ENCODE measurements around the gene FUBP1.
"Not testable (repeated sequence)": the region's sequence is repeated elsewhere in the genome, so short reads cannot be mapped to it uniquely, and the experiment has no call there.

The FUBP1 gene, protein sequence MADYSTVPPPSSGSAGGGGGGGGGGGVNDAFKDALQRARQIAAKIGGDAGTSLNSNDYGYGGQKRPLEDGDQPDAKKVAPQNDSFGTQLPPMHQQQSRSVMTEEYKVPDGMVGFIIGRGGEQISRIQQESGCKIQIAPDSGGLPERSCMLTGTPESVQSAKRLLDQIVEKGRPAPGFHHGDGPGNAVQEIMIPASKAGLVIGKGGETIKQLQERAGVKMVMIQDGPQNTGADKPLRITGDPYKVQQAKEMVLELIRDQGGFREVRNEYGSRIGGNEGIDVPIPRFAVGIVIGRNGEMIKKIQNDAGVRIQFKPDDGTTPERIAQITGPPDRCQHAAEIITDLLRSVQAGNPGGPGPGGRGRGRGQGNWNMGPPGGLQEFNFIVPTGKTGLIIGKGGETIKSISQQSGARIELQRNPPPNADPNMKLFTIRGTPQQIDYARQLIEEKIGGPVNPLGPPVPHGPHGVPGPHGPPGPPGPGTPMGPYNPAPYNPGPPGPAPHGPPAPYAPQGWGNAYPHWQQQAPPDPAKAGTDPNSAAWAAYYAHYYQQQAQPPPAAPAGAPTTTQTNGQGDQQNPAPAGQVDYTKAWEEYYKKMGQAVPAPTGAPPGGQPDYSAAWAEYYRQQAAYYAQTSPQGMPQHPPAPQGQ

DNA sequence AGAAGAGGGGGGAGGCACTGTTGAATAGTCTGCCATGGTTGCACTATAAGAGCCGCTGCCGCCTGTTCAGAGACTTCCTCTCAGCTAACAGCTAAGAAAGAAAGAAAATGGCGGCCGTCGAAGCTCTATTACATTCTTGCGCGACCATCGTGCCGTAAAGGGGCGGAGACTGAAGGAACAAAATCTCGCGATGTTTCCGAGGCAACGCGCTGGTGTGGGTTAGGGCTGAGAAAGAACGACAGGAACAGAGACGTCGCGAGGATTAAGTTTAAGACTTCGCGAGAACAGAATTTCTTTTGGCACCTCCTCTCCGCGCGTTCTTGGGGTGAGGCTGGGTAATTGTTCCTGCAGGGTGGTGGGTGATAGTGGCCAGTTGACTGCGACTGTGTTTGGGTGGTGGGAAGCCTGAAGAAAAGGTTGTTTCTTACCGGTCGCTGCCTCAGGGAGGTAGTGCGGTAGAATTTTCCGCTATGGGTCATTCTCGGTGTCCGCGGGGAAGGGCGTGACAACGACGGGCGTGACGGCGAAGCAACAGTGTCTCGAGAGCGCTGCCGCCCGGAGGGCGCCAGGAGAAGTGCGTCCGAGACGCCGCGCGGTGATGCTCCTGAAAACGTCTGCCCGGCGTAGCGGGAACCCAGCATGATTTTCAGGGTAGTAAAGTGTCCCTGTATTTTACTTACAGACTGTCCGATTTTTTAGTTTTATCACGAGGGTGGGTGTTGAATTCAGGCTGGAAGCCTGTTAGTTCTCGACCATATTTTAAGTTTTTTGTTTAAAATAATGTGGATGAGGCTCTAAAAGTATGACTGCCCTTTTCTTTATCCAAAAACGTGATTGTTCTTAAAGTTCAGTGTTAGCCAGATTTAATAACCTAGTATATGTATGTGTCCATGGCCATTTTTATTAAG lies at the start of gene FUBP1:
FUBP1 (minus strand) TSS at position 104 of the 908 bp plus-strand sequence; CDS start at position 36, 68 bp downstream.
- peak; percentile 79 to 94 for DNase-seq (ENCODE audit: low read depth in 2 of 2)

DNA sequence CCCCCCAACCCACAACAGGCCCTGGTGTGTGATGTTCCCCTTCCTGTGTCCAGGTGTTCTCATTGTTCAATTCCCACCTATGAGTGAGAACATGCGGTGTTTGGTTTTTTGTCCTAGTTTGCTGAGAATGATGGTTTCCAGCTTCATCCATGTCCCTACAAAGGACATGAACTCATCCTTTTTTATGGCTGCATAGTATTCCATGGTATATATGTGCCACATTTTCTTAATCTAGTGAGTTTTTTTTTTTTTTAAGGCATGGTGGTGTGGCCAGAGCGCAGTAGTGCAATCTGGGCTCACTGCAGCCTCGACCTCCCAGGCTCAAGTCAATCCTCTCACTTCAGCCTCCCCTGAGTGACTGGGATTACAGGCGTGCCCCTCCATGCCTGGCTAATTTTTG lies 42.3 kb upstream of the FUBP1 start:
- not testable (repeated sequence) for DNase-seq (ENCODE audit: low read depth in 2 of 2)

DNA sequence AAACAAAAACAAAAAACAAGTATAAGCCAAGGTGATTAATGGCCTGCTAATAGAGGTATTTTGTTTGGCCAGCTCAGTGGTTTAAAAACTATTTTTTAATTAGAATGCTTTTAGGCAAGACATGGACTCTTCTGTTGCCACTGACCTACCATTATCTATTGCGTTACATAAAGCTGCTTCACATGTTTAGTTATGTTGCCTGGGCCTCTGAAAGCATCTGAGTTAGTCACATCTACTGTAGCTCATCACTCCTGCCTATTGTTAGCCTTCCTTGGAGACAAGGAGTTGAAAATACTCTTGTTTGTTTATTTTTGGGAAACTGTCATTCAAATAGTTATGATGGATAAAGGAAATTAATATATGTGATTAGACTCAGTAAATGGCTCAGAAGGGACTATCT lies 40.2 kb upstream of the FUBP1 start:
- DNase-seq (ENCODE audit: low read depth in 2 of 2) = no peak

DNA sequence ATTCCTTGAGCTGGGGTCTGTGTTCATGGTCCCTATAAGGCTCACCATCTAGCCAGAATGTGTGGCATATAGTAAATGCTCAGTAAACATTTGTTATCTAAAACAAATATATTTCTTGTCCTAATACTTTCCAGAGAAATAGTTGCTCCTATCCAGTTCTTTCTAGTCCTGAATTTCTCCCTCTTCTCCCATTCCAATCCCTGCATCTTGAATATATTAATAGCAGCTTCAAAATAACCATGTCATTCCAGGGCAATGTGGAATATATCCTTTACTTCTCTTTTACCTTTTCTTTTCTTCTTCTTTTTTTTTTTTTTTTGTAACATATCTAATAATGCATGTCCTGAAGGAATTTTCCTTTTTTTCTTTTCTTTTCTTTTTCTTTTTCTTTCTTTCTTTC lies 36.3 kb upstream of the FUBP1 start:
- no peak for DNase-seq (ENCODE audit: low read depth in 2 of 2)

DNA sequence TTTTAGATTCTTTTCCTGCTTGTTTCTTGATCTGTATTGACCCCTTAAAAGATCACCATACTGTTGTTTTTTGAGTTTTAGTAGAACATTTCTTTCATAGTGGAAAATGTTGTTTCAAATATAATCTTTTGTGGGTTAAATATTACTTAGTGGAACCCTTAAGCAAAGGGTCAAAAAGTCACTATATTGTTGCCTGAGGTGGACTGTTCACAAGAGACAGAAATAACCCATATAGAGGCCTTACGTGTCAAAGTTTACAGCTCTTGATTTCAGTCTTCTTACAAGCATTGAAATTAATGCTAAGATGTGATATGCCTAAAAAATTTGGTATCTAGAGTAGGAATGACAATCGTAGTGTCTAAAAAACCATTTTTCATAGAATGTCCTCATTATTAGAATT lies 32.2 kb upstream of the FUBP1 start:
- DNase-seq (ENCODE audit: low read depth in 2 of 2) = no peak

DNA sequence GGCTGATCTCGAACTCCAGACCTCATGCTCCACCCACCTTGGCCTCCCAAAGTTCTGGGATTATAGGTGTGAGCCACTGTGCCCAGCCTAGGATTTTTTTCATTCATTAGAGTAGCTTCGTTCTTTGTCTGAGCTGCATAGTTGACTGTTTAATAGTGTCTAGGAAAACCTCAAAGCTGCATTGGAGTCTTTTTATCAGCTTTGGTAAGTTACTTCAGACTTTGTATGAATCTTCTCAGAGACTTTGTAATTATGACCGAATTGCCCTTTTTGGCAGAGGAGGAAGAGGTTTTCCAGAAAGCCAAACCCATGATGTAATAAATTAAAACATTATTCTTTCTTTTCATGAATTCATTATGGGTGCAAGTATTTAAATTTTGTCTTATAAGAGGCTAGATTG lies 31.0 kb upstream of the FUBP1 start:
- DNase-seq (ENCODE audit: low read depth in 2 of 2) = no peak

DNA sequence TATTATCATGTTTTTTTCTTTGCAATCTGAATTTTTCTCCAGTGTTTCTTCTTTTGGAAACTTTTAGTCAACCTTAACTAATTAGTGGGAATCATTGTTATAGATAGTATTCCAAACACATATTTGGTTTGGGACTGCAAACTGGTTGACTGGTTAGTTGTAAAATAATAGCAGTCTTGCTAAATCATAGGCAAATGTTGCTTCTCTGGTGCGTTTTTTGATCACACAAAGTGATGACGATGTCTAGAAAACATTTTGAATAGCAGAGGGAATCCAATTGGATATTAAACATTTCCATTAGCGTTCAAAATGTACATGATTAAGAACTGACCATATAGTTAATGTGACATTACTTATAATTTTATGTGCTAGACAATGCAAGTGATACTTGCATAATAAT lies 30.4 kb upstream of the FUBP1 start:
- DNase-seq (ENCODE audit: low read depth in 2 of 2) = no peak

DNA sequence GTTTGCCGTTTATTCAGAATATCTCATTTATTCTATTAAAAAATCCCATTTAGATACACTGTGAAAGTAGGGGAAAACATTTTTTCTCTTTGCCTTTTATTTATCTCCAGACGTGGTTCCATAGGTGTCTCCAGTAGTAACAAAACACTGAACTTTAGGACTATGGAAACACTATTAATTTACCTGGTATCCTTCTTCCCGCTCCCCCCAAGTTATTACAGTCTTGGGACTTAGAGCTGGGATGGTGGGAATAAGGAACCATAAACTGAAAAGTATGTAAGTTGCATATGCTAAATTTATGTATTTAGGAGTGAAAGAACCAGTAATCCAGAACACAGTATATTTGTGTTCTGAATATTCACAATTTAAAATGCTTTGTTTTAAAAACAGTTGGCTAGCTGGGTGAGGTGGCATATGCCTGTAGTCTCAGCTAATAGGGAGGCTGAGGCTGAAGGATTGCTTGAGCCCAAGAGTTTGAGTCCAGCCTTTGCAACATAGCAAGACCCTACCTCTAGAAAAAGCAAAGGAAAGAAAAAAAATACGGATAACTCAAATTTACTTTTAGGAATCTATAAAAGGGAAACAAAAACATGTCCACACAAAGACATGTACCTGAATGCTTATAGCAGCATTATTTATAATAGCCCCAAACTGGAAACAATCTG lies 28.9 kb upstream of the FUBP1 start:
- no peak for DNase-seq (ENCODE audit: low read depth in 2 of 2)

DNA sequence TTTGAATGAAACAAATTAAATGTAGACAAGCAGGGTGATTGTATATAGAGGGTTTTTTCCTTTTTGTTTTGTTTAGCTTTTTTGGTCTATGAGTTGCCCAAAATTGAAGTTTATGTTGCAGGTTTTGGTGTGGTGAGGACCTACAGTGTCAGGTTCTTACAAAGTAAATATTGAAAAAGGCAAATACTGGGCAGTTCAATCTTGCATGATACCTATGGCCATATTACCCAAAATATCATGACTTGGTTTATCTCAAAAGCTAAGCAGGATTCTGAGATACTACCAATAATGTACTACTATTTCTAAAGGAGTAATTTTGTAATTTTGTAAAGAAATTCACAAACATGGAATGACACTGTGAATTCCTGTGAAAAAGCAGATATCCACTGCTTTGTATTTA lies 27.6 kb upstream of the FUBP1 start:
- DNase-seq (ENCODE audit: low read depth in 2 of 2) = no peak

DNA sequence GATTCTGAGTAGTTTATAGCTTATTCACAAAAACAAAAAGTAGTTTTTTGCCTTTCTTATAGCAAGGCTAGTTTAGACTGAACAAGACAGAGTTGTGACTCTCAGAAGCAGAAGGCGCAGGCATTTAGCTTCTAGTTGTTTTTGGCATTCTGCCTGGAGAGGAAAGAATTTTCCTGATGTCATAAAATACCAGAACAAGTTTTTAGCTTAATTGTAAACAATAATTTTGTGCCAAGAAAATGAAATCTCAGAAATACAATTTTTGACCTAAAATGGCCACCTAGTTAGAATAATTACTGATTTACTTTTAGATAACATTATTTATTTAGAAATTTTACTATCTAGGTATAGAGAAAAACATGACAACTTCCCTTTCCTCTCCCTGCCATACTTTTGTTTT lies 26.9 kb upstream of the FUBP1 start:
- DNase-seq (ENCODE audit: low read depth in 2 of 2) = no peak

DNA sequence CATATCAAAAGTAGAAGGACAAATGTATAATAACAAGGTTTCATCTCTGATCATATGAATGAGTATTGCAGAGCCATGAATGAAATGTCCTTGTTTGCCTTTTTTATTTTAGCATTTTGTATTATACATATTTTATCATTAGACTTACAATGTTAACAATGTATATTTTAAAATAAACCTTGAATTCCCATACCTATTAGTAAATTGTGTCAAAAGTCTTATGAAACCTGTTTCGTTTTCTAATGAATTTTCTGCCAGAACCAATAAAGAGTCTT lies 26.5 kb upstream of the FUBP1 start:
- DNase-seq (ENCODE audit: low read depth in 2 of 2) = no peak

DNA sequence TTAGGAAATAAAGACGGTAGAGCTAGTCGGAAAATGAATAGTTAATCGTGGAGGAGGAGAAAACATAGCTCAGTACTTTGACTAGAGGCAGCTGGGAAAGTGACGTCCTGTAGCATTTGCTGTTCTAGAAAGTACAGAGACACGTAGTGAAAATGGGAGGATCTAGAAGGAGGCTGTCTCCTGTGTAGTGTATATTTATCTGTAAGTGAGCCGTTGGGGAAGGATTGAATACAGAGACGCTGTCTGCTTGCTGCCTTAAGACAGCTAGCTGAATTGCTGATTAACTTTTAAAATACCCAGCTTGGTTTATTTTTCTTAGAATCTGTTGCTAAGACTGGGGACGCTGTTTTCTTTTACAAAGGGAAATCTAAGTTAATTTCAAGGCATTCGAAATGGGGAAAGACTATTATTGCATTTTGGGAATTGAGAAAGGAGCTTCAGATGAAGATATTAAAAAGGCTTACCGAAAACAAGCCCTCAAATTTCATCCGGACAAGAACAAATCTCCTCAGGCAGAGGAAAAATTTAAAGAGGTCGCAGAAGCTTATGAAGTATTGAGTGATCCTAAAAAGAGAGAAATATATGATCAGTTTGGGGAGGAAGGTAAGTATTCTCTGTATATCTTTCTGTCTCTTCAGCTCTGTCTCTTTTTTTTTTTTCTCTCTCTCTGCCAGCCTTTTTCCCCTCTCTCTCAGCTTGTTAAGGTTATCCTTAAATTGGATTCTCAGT lies 26.0 kb upstream of the FUBP1 start, which contains the start of gene DNAJB4:
DNAJB4 (plus strand) TSS at position 221 of the 729 bp plus-strand sequence; CDS start at position 393, 172 bp downstream.
- peak in 1 of 2 donors; percentile 47 for DNase-seq (ENCODE audit: low read depth in 2 of 2)

DNA sequence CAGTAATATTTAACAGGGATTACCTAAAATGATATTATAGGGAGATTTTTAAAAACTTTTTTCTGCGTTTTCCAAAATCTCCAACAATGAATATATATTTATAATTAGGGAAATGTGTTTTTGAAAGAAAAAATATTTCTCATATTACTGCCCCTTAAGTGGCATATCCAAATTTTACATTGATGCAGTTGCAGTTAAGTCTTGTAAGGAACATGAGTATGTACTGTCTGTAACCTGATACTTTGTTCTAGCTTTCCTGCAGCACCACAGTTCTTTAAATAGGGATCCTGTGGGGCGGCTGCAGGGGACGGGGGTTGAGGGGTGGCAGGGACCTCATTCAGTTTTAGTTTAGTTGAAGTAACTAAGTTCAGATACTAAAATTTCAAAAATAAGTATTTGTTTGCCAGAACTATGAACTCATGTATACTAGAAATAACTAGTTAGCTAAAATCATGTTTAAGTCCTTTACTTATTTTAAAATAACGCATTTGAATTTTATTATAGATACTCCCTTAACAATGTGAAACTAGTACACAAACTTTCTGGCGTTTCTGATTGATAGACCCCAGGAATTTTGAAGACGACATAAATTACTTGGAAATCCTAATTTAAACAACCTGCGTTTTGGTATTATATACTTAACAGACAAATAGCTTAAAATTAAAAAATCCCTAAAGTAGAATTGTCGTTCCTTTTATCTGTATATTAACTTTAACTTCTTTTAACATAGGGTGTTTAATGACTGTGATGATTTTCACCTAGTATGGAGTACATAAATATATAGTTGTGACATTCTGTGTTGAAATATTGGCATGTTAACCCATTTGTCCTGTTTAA lies 25.2 kb upstream of the FUBP1 start:
- peak in 1 of 2 donors; percentile 13 for DNase-seq (ENCODE audit: low read depth in 2 of 2)

DNA sequence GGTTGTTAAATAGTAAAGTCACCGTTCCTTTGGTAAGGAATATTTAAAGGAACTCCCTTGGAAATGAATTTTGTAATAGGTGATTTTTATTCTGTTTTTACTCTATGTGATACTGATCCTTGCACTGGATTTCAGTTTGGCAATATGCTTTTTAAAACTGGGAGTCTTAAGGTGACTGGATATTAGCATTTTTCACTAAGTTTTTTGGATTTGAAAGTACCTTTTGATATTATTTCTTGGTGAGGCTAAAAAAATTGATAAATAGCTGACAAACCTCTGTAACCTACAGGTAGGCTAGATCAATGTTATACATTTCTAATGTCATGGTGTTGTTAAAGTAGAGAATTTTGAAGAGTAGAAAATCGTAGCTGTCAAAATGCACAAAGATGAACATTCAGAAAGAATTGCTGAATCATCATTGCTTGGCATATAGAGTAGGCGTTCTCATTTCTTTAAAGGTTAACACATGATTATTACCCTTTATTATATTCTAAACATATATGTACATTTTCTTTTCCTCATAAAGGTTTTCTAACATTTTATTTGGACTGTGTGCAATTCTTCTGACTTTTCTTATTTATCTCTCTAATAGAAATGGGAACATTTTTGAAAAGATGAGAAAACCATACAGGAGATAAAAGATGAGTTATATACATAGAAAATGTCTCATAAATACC lies 24.3 kb upstream of the FUBP1 start:
- DNase-seq (ENCODE audit: low read depth in 2 of 2) = no peak

DNA sequence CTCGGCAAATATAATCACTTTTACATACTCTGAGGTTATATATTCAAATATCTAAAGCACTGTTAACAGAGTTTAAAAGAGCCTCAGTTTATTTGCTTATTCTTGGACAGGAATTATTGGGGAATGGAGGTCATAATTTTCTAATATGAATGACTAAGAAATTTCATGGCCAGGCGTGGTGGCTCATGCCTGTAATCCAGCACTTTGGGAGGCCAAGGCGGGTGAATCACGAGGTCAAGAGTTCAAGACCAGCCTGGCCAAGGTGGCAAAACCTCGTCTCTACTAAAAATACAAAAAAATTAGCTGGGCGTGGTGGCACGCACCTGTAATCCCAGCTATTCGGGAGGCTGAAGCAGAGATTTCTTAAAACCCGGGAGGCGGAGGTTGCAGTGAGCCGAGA lies 21.7 kb upstream of the FUBP1 start:
- not testable (repeated sequence) for DNase-seq (ENCODE audit: low read depth in 2 of 2)

DNA sequence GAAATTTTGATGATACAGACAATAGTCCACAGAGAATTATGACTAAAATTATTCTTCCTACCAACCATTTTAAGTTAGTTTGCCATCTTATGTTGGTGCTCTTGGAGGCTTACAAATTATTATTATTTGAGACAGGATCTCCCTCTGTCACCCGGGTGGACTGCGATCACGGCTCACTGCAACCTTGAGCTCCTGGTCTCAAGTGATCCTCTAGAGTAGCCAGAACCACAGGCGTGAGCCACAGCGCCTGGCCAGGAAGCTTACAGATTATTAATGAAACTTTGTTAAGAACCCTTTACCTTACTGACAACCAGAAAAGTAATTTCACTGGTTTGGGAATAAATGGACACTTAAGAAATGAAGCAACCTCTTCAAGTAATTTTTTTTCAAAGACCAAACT lies 17.9 kb upstream of the FUBP1 start:
- no peak for DNase-seq (ENCODE audit: low read depth in 2 of 2)

DNA sequence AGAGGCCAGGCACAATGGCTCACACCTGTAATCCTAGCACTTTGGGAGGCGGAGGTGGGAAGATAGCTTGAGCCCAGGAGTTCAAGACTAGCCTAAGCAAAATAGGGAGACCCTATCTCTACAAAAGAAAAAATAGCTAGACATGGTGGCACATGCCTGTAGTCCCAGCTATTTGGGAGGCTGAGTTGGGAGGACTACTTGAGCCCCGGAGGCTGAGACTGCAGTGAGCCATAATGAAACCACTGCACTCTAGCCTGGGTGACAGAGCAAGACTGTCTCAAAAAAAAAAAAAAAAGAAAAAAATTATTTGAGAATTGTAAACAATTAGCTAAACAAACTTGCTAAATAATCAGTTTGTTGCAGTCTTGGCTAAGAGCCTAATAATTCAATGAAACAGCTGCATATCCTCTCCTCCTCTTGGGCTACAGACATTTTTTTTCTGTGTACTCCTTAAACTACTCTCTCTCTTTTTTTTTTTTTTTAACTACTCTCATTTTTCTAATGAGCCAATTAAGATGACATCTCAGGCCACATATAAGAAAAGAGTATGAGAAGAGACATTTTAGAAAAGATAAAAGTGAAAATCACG lies 15.3 kb upstream of the FUBP1 start:
- no peak for DNase-seq (ENCODE audit: low read depth in 2 of 2)

DNA sequence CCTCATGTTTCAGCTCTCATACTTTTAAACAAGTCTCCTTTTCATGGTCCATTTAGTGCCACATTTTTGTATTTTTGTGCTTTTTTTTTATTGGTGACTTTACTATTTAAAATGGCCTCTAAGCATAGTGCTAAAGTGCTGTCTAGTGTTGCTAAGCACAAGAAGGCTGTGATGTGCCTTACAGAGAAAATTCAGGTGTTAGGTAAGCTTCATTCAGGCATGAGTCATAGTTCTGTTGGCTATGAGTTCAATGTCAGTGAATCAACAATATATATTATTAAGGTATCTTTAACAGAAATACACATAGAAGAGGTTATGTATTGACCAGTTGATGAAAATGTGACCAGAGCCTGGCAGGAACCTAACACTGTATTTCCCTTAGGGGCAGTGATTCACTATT lies 12.8 kb upstream of the FUBP1 start:
- no peak for DNase-seq (ENCODE audit: low read depth in 2 of 2)

DNA sequence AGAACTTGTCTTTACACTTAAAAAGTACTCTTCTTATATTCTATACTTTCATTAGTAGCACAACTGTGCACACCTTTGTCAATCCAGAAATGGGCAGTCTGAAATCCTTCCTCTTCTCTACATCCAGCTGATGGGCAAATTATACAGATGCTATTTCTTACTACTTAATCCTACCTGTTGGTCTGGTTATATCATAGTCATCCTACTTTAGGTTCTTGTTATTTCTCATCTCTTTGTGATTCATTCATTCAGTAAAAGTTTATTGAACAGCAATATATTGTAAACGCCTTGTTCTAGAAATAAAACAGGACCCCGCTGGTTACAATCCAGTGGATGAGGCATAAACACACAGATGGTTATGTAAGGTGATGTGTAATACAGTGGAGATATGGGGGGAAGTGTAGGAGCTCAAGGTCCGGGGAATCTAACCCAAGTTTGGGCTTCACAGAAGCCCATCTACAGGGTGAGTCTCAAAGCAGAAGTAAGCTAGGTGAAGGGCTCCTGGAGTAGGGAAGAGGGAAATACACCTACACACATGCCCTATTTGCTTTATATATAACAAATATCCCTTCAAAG lies 11.8 kb upstream of the FUBP1 start:
- DNase-seq (ENCODE audit: low read depth in 2 of 2) = no peak

Measured in stimulated activated CD4-positive, alpha-beta T cell treated with anti-CD3 and anti-CD28 coated beads, Interleukin-1b, Interleukin-23, amount 100 ng/mL, for 4 hours (primary cell).